Suprapubic skin (tissue), 4 donors: ENCODE data around the gene EIF1AD. TPM values are rescaled to one million over a fixed set of nuclear protein-coding genes. Genes with fewer than 3 reads are reported as not detected.
A peak's percentile ranks its signal among the peaks of the same experiment; 100 is the strongest.

Experiments
- DNase-seq, 2 donors: peaks; one replicate each; pipeline ENCODE4 v3.0.0-alpha.2; 2019; ENCODE audit warnings: low spot score in 2 of 2
- H3K27ac ChIP-seq: fragments of 200-600 bp; sonication (generic); one replicate; pipeline ENCODE4 v1.5.1; 2019
- H3K27me3 ChIP-seq: fragments of 200-600 bp; sonication (generic); one replicate; pipeline ENCODE4 v1.5.1; 2019
- H3K36me3 ChIP-seq: fragments of 200-600 bp; sonication (generic); one replicate; pipeline ENCODE4 v1.5.1; 2019
- H3K4me1 ChIP-seq: fragments of 200-600 bp; sonication (generic); one replicate; pipeline ENCODE4 v1.5.1; 2019
- H3K4me3 ChIP-seq: fragments of 200-600 bp; sonication (generic); one replicate; pipeline ENCODE4 v1.5.1; 2019; ENCODE audit warnings: mild to moderate bottlenecking
- H3K9me3 ChIP-seq: fragments of 200-600 bp; sonication (generic); one replicate; pipeline ENCODE4 v1.5.1; 2019
- CTCF ChIP-seq, 2 donors: fragments of 200-600 bp in 1 of 2; fragments of 450-650 bp in 1 of 2; sonication (generic) in 1 of 2; IDR thresholded peaks; one replicate each; pipeline ENCODE4 v1.5.1; 2016 to 2019; ENCODE audit warnings: antibody characterized with exemption in 2 of 2, mild to moderate bottlenecking in 1 of 2, moderate library complexity in 1 of 2
- EP300 ChIP-seq: sonication (generic); formaldehyde crosslinking; IDR thresholded peaks from one replicate; pipeline ENCODE4 v1.6.1; 2017; ENCODE audit warnings: antibody characterized with exemption
- POLR2A ChIP-seq, 2 donors: fragments of 450-650 bp; IDR thresholded peaks; one replicate each; pipeline ENCODE4 v1.6.1; 2017; ENCODE audit warnings: antibody characterized with exemption in 2 of 2, mild to moderate bottlenecking in 2 of 2, moderate library complexity in 2 of 2
- POLR2AphosphoS5 ChIP-seq, 3 donors: sonication (generic); formaldehyde crosslinking; IDR thresholded peaks; one replicate each; pipeline ENCODE4 v1.6.1; 2017; ENCODE audit warnings: antibody characterized with exemption in 3 of 3
- WGBS: methylation state at CpG from one replicate; pipeline ENCODE4 v1.1.5; 2018; 5-methylcytosine and 5-hydroxymethylcytosine counted together
- total RNA-seq, 4 donors: library from RNA; depleted of rRNA; stranded (reverse); fragments of >200 nt; gene quantifications; one replicate each; pipeline ENCODE4 v1.1.0, GENCODE V29; 2016

EIF1AD gene
- total RNA-seq, 4 donors from 2014 or later, result 51.8 to 61.6 (median 55.9) TPM

GRCh38 chr11:65965986-65966762, 35.8 kb downstream of the EIF1AD start:
- no peak overlapping the region for H3K27ac ChIP-seq
- H3K36me3 ChIP-seq, result peaks cover 66% of the 10 kb centered on the region
- H3K4me1 ChIP-seq, result peaks cover 23% of the 10 kb centered on the region
- 88% methylated on average over 24 of the region's 36 CpGs for WGBS
- no peaks in the 10 kb centered on the region for H3K9me3 ChIP-seq
- TF ChIP-seq POLR2A (IDR thresholded peaks at IDR 0.05) (no peak), CTCF (IDR thresholded peaks at IDR 0.05) (no peak)
- H3K27me3 ChIP-seq, result no peaks in the 10 kb centered on the region
- no peak overlapping the region for H3K4me3 ChIP-seq
- no peak for DNase-seq

DNA sequence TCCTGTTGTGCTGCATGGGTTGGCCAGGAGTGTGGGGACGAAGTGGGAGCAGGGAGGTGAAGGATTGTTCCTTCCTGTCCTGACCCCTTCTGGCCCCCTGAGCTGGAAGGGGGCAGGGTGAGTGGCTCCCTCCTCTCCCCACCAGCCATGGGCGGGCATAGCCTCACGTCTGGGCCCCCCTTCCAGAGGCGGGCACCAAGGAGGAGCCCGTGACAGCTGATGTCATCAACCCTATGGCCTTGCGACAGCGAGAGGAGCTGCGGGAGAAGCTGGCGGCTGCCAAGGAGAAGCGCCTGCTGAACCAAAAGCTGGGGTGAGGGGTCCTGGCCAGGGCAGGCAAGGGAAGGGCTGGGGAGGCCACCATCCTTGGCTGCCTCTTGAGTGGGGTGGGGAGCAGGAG, 37.1 kb downstream of the EIF1AD start:
- H3K4me3 ChIP-seq, result no peak overlapping the region
- H3K36me3 ChIP-seq, result peaks cover 60% of the 10 kb centered on the region
- H3K27ac ChIP-seq, result no peak overlapping the region
- H3K4me1 ChIP-seq, result peaks cover 29% of the 10 kb centered on the region
- no peaks in the 10 kb centered on the region for H3K9me3 ChIP-seq
- 74% methylated on average over 8 of the region's 10 CpGs for whole genome bisulfite sequencing
- H3K27me3 ChIP-seq, result no peaks in the 10 kb centered on the region
- no peak for DNase-seq
- TF ChIP-seq CTCF (IDR thresholded peaks at IDR 0.05) (no peak), POLR2A (IDR thresholded peaks at IDR 0.05) (no peak)

GRCh38 chr11:65962141-65962564, 39.8 kb downstream of the EIF1AD start:
- WGBS, result 11% methylated on average over 8 of the region's 13 CpGs
- TF ChIP-seq POLR2AphosphoS5 (IDR thresholded peaks at IDR 0.05) (no peak), POLR2A (IDR thresholded peaks at IDR 0.05) (no peak), CTCF (IDR thresholded peaks at IDR 0.05) (no peak), EP300 (no peak)

DNA sequence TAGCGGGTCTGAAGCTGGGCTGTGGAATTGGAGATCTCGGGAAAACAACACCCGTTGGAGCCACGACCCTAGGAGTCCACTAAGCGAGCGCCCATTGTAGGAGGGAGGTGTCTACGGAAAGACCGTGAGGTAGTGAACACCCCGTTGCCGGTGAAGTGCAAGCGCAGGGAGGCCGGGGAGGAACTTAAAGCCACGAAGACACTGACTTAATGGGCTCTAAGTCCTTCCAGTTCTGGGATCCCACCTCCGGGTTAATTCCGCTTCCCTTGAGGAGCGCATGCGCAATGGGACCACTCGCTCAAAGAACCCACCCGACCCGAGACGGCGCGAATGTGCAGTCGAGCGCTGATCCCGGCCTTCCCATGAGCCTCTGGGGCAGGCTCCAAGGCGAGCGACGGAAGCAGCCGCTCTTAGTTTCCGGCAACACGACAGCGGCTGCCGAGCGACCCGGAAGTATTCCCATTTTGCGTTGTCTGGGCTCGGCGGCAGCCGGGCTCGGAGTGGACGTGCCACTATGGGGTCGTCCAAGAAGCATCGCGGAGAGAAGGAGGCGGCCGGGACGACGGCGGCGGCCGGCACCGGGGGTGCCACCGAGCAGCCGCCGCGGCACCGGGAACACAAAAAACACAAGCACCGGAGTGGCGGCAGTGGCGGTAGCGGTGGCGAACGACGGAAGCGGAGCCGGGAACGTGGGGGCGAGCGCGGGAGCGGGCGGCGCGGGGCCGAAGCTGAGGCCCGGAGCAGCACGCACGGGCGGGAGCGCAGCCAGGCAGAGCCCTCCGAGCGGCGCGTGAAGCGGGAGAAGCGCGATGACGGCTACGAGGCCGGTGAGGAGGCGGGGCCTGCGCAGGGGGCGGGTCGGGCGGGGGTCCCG, 40.5 kb downstream of the EIF1AD start, which contains the start of gene SART1:
Gene SART1, plus strand, starts transcription at position 468 of the 874 bp plus-strand sequence. Its CDS starts 47 bp downstream, at position 515.
- peaks cover 29% of the 10 kb centered on the region for H3K4me1 ChIP-seq

More at GRCh38 chr11:65962141-65962564, 39.8 kb downstream of the EIF1AD start:
- Histone ChIP-seq H3K36me3 (peaks cover 32% of the 10 kb centered on the region), H3K27ac (peak overlapping the region; percentile 95), H3K4me3 (peak overlapping the region; percentile 99), H3K9me3 (no peaks in the 10 kb centered on the region), H3K27me3 (no peaks in the 10 kb centered on the region), H3K4me1 (peaks cover 29% of the 10 kb centered on the region)
- no peak for DNase-seq

DNA sequence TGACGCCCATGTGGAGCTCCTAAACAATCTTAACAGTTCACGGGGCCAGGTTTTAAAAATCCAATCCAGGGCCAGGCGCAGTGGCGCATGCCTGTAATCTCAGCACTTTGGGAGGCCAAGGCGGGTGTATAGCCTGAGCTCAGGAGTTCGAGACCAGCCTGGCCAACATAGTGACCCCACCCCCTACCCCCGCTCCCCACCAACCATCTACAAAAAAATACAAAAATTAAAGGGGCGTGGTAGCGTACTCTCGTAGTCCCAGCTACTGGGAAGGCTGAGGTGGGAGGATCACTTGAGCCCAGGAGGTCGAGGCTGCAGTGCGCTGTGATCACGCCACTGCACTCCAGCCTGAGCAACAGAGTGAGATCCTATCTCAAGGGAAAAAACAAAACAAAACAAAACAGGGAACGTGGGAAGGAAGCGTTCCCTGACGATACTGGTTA, 41.1 kb downstream of the EIF1AD start:
- peaks cover 29% of the 10 kb centered on the region for H3K4me1 ChIP-seq
- H3K36me3 ChIP-seq, result peaks cover 19% of the 10 kb centered on the region
- no peak for DNase-seq
- no peaks in the 10 kb centered on the region for H3K9me3 ChIP-seq
- TF ChIP-seq CTCF (IDR thresholded peaks at IDR 0.05) (no peak), POLR2A (IDR thresholded peaks at IDR 0.05) (no peak), POLR2AphosphoS5 (IDR thresholded peaks at IDR 0.05) (no peak), EP300 (no peak)
- H3K27me3 ChIP-seq, result no peaks in the 10 kb centered on the region
- H3K27ac ChIP-seq, result peak overlapping the region; percentile 95
- peak overlapping the region; percentile 99 for H3K4me3 ChIP-seq
- WGBS, result 49% methylated on average over 16 of the region's 16 CpGs

More for the DNA sequence above, 40.5 kb downstream of the EIF1AD start, which contains the start of gene SART1:
- peak; percentile 98 to 99 for DNase-seq
- H3K4me3 ChIP-seq, result peak within 1 kb of the TSS; percentile 99
- no peaks in the 10 kb centered on the region for H3K9me3 ChIP-seq
- H3K27ac ChIP-seq, result peak within 1 kb of the TSS; percentile 95
- H3K36me3 ChIP-seq, result peaks cover 26% of the 10 kb centered on the region
- peak in 1 of 2 donors; percentile 67 for TF ChIP-seq POLR2A (IDR thresholded peaks at IDR 0.05)
- TF ChIP-seq POLR2AphosphoS5 (IDR thresholded peaks at IDR 0.05), result peak in 2 of 3 donors; percentile 72 to 88
- TF ChIP-seq EP300, result no peak
- no peaks in the 10 kb centered on the region for H3K27me3 ChIP-seq
- WGBS, result 0% methylated on average over 13 of the region's 97 CpGs
